AG04450 (cell line): ENCODE data around the gene CRELD2. TPM values are rescaled to one million over a fixed set of nuclear protein-coding genes. Genes with fewer than 3 reads are reported as not detected.
A peak's percentile ranks its signal among the peaks of the same experiment; 100 is the strongest.

Experiments
- CTCF ChIA-PET: fragments of 300-600, 350-600 bp; formaldehyde crosslinking; extraction: SDS; loops from one replicate; lab custom pipeline; 2022; ENCODE audit warnings: antibody characterized with exemption, inconsistent platforms; lab: Charles Lee
- POLR2A ChIA-PET: fragments of 350-600 bp; formaldehyde crosslinking; extraction: SDS; loops from one replicate; lab custom pipeline; 2021; ENCODE audit warnings: antibody characterized with exemption, inconsistent platforms; lab: Yijun Ruan, JAX
- DNase-seq: peaks from one replicate; pipeline ENCODE4 v3.0.0-alpha.2; 2011; ENCODE audit warnings: low read depth, low spot score
- H3K27ac ChIP-seq: one replicate; pipeline ENCODE4 v1.5.1; 2012; ENCODE audit warnings: low read depth, low read length, control low read depth
- H3K27me3 ChIP-seq: one replicate; pipeline ENCODE4 v1.6.0; 2012; ENCODE audit warnings: low read length; ENCODE audit not compliant: control insufficient read depth, insufficient read depth
- H3K4me3 ChIP-seq: 2 replicates; pipeline ENCODE4 v1.5.1; 2011; ENCODE audit warnings: mild to moderate bottlenecking, low read depth, low read length, control low read depth
- H3K9me3 ChIP-seq: 2 replicates; pipeline ENCODE4 v1.5.1; 2012; ENCODE audit warnings: low read length; ENCODE audit not compliant: control insufficient read depth, insufficient read depth
- CTCF ChIP-seq: IDR thresholded peaks from 2 replicates; pipeline ENCODE4 v1.5.1; 2011; ENCODE audit warnings: low read depth, low read length, control low read depth, inconsistent platforms
- polyA plus RNA-seq: library from polyadenylated mRNA; depleted of rRNA; stranded (reverse); fragments of >200 nt; gene quantifications from 2 replicates; pipeline ENCODE4 v1.2.3, GENCODE V29; 2011

Gene CRELD2
- polyA plus RNA-seq, 1 experiment = 31.6 TPM

GRCh38 chr22:49933236-49934159 lies 15.1 kb downstream of the CRELD2 start:
- no peak for DNase-seq
- Histone ChIP-seq H3K27me3 (no peaks in the 10 kb centered on the region), H3K4me3 (no peak overlapping the region), H3K27ac (no peak overlapping the region), H3K9me3 (no peaks in the 10 kb centered on the region; the same call in 1 of the 2 replicates)
- no peak for TF ChIP-seq CTCF
- POLR2A ChIA-PET = interaction anchor here (0.5 to 0.6 kb wide), 2 partner anchors 9 to 69 kb away, joined by 3 read pairs; no protein-coding TSS in a partner anchor
- CTCF ChIA-PET = interaction anchor here (2.0 kb wide), 1 partner anchor 97 kb away, joined by 6 read pairs; no protein-coding TSS in a partner anchor

- no peaks in the 10 kb centered on the region for H3K27me3 ChIP-seq
- ChIA-PET POLR2A (interaction anchor here (0.5 kb wide), 1 partner anchor 68 kb away, joined by 3 read pairs; no protein-coding TSS in a partner anchor), CTCF (no interaction called here)
- H3K27ac ChIP-seq = no peak overlapping the region
- no peak for TF ChIP-seq CTCF
- H3K4me3 ChIP-seq = peak overlapping the region; percentile 40
- H3K9me3 ChIP-seq = no peaks in the 10 kb centered on the region; the same call in 1 of the 2 replicates
- no peak for DNase-seq
These were observed 15.9 kb downstream of the CRELD2 start for GRCh38 chr22:49934160-49934890.

- no peaks in the 10 kb centered on the region for H3K27me3 ChIP-seq
- no peak for DNase-seq
- H3K27ac ChIP-seq = no peak overlapping the region
- H3K4me3 ChIP-seq = peak overlapping the region; percentile 42
- CTCF ChIA-PET = no interaction called here
- TF ChIP-seq CTCF = no peak
- H3K9me3 ChIP-seq = no peaks in the 10 kb centered on the region; the same call in 1 of the 2 replicates
- POLR2A ChIA-PET = no interaction called here
These were observed 16.6 kb downstream of the CRELD2 start for GRCh38 chr22:49934891-49935557.

- H3K4me3 ChIP-seq = peak overlapping the region; percentile 42
- POLR2A ChIA-PET = interaction anchor here (1.5 to 2.1 kb wide), 2 partner anchors 16 to 26 kb away, joined by 18 to 20 read pairs; partner anchors contain the start of gene PIM3
- TF ChIP-seq CTCF = no peak
- CTCF ChIA-PET = interaction anchor here (1.3 kb wide), 1 partner anchor 95 kb away, joined by 4 read pairs; no protein-coding TSS in a partner anchor
- no peak for DNase-seq
- no peak overlapping the region for H3K27ac ChIP-seq
- H3K27me3 ChIP-seq = no peaks in the 10 kb centered on the region
- H3K9me3 ChIP-seq = no peaks in the 10 kb centered on the region; the same call in 1 of the 2 replicates
These were observed 17.1 kb downstream of the CRELD2 start for GRCh38 chr22:49935561-49935960.
